ENCODE measurements around the gene SLC52A3.
A peak's percentile ranks its signal among the peaks of the same experiment; 100 is the strongest.
"Not testable (repeated sequence)": the region's sequence is repeated elsewhere in the genome, so short reads cannot be mapped to it uniquely, and the experiment has no call there.

SLC52A3 gene

GRCh38 chr20:768426-768978 is at the start of gene SLC52A3:
Gene SLC52A3, minus strand, starts transcription at chr20:768500. Its CDS starts 2,726 bp downstream, at chr20:765774.
- DNase-seq, result no peak

DNA sequence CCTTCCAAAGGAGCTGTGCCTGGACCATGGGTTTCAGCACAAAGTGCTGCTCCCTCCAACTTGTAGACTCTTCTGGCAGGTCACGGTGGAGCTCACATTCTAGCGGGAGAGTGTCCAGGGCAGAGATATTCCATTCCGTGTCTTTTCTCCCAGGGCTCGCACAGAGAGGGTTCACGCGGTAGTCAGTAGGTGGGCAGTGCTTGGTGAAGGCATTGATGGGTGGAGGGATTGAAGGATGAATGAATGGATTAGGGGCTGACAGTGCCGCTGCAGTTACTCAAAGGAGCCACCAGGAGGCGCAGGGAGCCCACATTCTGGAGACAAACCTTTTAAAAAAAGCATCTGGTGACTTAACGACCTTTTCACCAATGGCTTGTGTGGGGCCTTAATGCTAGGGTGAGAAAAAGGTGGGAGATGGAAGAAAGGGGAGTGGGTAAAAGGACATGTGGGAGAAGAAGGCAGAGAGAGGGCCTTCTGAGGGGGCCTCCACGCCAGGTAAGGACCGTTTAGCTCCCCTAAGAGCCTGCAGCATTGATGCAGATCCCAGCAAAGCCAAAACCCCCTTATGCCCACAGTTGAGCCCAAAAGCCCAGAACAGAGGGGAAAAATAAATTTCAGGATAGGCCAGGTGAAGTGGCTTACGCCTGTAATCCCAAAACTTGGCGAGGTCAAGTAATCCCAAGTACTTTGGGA is 47.8 kb upstream of the SLC52A3 start:
- DNase-seq, result peak; percentile 77

DNA sequence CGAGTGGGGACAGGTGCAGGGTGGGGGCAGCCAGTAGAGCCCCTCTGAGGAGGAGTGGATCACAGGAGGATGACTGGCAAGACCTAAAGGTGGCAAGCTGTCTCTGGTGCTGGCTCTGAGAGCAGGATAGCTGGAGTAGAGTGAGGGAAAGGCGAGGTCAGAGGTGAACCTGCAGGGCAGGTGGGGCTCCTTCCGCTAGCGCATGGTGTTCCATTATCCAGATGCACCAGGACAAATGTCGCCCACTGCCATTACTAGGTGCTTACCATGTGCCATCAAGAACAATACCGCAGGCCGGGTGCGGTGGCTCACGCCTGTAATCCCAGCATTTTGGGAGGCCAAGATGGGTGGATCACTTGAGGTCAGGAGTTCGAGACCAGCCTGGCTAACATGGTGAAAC is 46.9 kb upstream of the SLC52A3 start:
- DNase-seq, result no peak

DNA sequence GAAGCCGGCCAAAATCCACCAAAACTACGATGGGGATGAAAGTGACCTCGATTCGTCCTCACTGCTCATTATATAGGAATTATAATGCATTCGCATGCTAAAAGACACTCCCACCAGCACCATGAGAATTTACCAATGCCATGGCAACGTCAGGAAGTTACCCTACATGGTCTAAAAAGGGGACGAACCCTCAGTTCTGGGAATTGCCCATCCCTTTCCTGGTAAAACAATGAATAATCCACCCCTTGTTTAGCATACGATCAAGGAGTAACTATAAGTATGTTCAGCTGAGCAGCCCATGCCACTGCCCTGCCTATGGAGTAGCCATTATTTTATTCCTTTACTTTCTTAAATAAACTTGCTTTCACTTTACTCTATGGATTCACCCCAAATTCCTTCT is 45.1 kb upstream of the SLC52A3 start:
- DNase-seq, result no peak

DNA sequence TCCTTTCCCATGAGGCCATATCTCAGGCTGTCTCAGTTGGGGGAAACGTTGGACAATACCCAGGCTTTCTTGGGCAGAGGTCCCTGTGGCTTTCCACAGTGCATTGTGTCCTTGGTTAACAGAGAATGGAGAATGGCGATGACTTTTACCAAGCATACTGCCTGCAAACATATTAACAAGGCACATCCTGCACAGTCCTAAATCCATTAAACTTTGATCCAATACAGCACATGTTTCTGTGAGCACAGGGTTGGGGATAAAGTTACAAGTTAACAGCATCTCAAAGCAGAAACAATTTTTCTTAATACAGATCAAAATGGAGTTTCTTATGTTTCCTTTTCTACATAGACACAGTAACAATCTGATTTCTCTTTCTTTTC is 44.1 kb upstream of the SLC52A3 start:
- not testable (repeated sequence) for DNase-seq

DNA sequence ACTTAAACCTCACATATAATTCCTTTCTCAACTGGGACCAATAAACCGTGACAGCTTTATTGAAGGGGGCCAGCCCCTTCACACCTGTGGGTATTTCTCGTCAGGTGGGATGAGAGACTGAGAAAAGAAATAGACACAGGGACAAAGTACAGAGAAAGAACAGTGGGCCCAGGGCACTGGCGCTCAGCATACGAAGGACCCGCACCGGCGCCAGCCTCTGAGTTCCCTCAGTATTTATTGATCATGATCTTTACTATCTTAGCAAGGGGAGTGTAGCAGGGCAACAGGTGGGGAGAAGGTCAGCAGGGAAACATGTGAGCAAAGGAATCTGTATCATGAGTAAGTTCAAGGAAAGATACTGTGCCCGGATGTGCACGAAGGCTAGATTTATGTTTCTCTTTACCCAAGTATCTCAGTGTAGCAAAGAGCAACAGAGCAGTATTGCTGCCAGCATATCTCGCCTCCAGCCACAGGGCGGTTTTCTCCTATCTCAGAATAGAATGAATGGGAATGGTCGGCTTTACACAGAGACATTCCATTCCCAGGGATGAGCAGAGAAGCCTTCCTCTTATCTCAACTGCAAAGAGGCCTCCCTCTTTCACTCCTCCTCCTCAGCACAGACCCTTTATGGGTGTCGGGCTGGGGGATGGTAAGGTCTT is 43.6 kb upstream of the SLC52A3 start:
- DNase-seq, result not testable (repeated sequence)

DNA sequence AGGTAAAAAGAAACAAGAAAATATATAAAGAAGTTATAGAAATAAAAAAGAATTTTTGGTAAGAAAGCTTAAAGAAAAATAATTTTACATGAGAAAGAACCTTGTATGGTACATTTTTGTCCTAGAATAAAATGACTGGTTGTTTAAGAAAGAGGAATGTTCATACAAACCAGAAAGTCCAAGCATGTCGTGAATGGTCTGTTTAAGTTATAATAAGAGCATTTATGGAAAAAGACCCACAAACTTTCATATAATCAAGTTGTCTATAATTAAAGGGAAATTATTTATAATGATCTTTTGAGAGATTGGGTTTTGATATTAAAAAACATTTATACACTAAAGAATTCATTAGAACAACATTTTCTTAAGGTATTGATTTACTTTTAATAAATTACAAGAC is 37.4 kb upstream of the SLC52A3 start:
- DNase-seq, result no peak

DNA sequence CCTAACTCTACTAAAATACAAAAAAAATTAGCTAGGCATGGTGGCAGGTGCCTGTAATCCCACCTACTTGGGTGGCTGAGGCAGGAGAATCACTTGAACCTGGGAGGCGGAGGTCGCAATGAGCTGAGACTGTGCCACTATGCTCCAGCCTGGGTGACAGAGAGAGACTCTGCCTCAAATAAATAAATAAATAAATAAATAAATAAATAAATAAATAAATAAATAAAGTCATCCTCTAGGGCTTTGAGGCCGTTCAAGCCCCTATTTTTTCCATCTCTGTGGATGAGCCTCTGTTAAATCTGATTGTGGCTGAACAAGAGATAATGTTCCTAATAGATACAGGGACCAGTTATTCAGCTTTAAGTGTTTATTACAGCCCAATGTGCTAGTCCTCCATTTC is 33.4 kb upstream of the SLC52A3 start:
- DNase-seq, result no peak

GRCh38 chr20:800026-800425 is 31.7 kb upstream of the SLC52A3 start:
- DNase-seq, result not testable (repeated sequence)

DNA sequence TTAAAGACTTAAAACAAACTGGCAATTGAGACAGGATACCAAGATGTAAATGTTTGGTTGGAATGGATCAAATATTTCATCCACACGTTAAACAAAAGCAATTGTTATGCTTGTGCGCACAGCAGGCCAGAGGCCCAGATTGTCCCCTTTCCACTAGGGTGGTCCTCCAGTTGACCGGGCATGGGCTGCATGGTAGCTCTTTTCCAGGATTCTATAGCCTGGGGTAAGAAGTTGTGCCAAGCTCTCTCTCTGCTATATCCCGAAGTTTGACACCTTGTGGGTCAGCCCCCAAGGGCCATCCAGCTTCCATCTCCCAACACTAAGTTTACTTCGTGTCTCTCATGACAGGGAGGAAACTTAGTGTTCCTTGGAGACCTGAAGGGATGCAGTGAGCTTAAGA is 30.4 kb upstream of the SLC52A3 start:
- not testable (repeated sequence) for DNase-seq

DNA sequence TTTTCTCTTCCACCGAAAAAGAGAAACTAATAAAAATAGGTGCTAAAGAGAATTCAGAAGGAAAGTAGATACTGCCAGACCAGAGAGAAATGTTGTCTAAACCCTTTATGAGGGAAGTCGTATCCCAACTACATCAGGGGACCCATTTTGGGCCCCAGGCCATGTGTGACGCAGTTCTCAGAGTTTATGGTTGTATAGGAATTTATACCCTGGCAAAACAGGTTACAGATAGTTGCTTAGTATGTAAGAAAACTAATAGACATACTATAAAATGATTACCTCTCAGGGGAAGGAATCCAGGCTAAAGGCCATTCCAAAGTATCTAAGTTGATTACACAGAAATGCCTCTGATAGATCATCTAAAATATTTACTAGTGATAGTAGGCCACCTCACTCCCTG is 28.6 kb upstream of the SLC52A3 start:
- no peak for DNase-seq

GRCh38 chr20:792248-792647 is 23.9 kb upstream of the SLC52A3 start:
- DNase-seq, result no peak

DNA sequence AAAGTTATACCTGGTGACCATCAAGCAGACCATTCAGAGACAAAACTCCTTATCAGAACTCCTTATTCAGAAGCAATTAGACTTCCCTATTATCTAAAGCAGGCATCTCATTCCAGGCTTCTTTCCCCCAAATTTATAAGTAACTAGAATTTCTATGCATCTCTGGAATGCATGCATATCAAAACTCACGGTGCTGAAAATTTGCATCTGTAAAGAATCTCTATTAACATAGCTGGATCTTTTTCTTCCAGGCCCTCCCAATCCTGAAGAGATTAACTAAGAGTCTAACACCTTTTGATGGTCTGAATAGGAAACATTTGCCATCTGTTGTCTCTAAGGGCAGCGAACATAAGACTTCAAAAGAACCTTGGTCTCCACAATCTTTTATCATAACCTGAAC is 22.8 kb upstream of the SLC52A3 start:
- DNase-seq, result no peak

GRCh38 chr20:787825-788224 is 19.5 kb upstream of the SLC52A3 start:
- DNase-seq, result no peak

GRCh38 chr20:779771-780170 is 11.5 kb upstream of the SLC52A3 start:
- DNase-seq, result no peak

DNA sequence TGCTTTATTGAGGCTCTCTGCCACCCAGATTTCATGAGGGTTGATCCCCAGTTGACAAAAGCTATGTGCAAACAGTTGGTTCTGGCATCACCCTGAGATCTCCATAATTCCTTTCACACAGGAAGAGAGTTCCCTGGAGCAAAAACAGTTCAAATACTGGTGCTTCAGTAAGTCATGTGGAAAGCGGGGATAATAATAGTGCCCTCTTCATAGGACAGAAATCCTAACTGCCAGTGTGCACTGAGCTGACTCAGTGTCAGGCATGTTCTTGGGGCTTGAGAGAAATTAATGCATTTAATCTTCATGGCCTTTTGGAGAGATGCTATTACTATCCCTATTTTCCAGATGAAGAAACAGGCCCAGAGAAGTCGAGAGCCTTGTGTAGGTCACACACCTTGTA is 7.9 kb upstream of the SLC52A3 start:
- DNase-seq, result no peak

DNA sequence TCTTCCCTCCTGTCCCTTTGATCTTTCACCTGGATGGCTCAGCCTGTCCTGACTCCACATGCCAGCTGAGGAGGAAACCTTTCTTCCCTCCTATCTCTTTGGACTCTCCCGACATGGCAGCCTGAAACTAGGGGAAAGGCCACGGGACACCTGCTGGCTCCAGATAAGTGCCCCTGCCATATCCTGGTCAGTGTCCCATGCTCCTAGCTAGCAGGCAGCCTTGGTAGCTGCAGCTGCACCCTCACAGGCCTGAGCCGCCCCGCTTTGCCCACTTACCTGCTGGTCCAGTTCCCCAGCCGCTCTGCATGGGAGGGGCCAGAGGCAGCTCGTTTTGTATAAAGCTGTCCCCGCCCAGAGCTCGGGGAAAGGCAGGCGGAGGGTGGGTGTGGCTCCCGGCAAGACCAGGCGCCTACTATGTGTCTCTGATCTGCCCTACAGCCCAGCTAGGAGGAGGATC is 7.4 kb upstream of the SLC52A3 start:
- DNase-seq, result no peak

GRCh38 chr20:774660-775057 is 6.4 kb upstream of the SLC52A3 start:
- DNase-seq, result no peak

DNA sequence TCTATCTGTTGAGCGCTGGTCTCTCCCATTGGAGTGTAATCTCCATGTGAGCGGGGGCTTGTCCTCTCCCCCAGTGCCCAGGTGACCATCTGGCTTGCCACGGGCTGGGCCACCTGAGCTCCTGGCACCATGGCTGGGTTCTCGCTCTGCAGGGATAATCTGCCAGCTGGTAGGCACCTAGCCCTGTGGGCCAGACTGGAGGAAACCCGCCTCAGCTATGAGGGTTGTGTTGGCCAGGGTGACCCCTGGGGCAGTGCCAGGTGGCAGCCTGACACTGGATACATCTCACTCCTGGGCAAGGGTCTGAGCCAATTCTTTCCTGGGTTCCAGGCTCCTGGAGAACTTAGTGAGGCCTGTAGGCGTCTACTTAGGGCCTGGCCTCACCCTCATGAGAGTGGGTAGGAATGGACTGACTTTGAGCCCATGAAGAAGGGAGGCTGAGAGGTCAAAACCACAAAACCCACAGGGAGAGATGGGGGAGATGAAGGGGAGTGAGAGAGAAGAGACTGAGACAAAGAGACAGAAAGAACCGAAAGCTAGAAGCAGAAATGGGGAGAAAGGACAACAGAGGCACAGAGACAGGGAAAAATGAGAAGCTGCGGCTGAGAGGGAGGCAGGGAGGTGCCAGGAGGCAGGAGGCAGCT is 5.8 kb upstream of the SLC52A3 start:
- DNase-seq, result no peak

DNA sequence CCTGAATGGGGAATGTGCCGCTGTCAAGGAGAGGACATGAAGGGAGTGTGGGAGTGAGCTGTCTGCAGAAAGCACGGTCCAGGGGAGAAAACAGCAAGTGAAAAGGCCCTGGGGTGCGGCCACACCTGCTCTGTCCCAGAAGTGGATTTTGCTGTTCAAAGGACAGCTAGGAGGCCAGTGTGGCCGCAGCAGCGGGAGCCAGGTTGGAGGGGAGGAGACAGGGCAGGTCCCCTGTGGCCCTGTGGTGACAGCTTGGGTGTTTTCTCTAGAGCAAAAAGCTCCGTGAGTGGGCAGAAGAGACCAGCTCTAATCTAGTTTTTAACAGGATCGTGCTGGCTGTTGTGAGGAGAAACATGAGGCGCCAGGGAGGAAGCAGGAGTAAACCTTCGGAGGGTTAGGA is 4.5 kb upstream of the SLC52A3 start:
- no peak for DNase-seq

DNA sequence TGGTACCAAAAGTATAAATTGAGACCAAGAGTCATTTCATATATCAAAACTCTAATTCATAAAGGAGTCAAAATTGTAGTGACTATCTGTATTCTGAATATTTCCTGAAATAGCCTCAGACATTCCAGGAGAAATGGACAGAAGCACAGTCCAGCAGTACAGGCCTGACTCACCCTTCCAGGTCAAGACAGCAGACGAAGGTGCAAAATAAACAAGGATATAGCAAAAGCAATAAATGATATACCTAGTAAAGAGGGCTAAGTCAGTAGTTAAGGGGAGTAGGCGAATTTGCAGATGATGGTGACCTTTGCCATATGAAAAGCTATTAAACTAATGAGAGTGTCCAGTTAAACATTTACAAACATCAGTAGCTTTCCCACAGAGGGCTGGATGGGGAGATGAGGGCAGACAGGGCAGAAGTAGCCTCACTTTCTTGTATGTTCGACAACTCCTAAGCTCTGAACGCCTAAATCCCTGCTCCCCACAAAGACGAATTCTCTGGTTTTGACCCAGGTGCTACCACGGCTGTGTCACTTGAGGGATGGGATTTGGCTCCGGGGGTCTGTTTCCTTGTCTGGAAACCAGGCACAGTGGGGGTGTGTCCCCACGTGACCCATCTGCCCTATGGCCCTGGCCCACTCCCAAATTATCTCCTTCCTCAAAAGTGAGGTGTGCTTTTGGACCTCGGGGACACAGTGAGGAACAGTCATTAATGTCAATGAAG is 3.6 kb upstream of the SLC52A3 start:
- DNase-seq, result no peak

DNA sequence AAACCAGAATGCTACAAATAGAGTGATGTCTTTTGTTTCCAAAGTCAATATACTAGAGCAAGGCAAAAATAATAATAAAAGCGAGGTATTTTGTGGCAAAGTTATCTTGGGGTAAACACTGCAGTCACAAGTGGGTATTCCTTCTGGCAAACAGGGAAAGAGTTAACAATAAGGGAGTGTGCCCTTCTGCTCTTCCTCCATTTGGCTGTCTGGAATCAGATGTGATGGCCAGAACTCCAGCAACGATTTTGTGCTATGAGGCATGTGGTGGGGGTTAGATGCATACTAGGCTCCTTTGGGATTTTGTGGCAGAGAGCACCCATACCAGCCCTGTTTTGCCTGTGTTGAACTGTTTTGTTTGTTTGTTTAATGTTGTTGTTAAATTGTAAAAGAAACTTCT is 2.4 kb upstream of the SLC52A3 start:
- DNase-seq, result no peak

DNA sequence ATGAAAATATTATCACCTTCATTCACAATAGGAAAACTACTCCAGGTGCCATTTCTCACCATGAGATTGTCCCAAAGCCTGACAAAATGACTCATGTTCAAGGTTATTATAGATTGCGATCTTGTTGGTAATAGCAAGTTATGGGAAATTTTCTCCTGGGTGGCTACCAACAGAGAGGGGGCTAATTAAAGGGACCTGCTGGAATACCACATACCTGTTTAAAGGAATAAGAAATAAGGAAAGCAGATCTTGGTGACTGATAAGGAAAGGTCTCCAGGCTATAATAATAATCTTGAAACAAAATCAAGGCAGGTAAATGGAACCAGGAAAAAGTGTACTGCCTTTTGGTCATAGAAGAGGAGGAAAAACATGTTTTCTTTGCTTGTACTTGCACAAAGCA is 1.4 kb downstream of the SLC52A3 start:
- no peak for DNase-seq
